PFSK-1 (cell line): ENCODE measurements around the gene MYOZ3.

Experiments
- FOXP2 ChIP-seq: optimal IDR thresholded peaks from 2 replicates; pipeline ENCODE3; 2011; ENCODE audit warnings: borderline replicate concordance, control low read depth, inconsistent platforms; ENCODE audit not compliant: insufficient read depth; ENCODE audit errors: extremely low read length, extremely low read depth
- POLR2AphosphoS5 ChIP-seq: IDR thresholded peaks from 2 replicates; pipeline ENCODE4 v1.6.1; 2012; ENCODE audit warnings: low read depth, mild to moderate bottlenecking, control low read depth, low read length, moderate library complexity
- SIN3A ChIP-seq: IDR thresholded peaks from 2 replicates; pipeline ENCODE4 v1.6.1; 2012; ENCODE audit warnings: mild to moderate bottlenecking, low read length, moderate library complexity, borderline replicate concordance; ENCODE audit not compliant: insufficient read depth
- TAF1 ChIP-seq: IDR thresholded peaks from 2 replicates; pipeline ENCODE4 v1.6.1; 2012; ENCODE audit warnings: low read length, control low read depth, borderline replicate concordance; ENCODE audit not compliant: insufficient read depth
- TF ChIP-seq, protein P1 (sequence below), 2 experiments: IDR thresholded peaks; 2 replicates each; pipeline versions ENCODE4 v1.6.1 to v1.8.0; 2011 to 2012; ENCODE audit warnings: low read depth in 2 of 2, low read length in 2 of 2, control low read depth in 1 of 2, inconsistent platforms in 1 of 2, mild to moderate bottlenecking in 1 of 2, moderate library complexity in 1 of 2; ENCODE audit not compliant: insufficient read depth in 1 of 2

The MYOZ3 gene

DNA sequence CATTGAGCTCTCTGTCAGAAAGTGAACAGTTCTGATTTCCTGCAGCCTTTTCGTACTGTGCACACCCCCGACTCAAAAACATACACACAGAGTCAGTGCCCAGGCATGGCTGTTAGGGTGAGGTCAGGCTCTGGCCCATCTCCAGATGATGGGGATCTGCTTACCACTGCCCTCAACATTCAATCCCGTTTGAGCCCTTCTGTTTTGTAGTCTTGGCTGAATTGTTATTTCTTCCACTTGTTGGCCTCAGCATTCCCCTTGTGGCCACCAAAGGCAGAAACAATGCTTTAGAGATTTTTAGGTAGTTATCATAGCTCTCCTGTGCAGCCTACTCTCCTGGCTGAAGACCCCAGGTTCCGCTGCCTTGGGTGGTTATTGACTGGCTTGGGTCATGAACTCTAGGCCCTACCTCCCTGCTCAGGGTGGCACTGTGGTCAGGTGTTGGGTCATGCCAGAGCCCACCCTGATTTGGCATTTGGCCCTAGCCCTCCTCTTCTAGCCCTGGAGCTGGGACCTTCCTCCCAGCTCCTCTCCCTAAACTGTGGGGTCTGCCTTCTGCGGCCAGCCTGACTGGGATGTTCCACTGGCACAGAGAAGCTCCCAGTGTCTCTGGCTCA lies 7.8 kb upstream of the MYOZ3 start:
- TF ChIP-seq FOXP2 (no peak), POLR2AphosphoS5 (no peak), TAF1 (no peak), SIN3A (no peak)
- TF ChIP-seq, protein P1, sequence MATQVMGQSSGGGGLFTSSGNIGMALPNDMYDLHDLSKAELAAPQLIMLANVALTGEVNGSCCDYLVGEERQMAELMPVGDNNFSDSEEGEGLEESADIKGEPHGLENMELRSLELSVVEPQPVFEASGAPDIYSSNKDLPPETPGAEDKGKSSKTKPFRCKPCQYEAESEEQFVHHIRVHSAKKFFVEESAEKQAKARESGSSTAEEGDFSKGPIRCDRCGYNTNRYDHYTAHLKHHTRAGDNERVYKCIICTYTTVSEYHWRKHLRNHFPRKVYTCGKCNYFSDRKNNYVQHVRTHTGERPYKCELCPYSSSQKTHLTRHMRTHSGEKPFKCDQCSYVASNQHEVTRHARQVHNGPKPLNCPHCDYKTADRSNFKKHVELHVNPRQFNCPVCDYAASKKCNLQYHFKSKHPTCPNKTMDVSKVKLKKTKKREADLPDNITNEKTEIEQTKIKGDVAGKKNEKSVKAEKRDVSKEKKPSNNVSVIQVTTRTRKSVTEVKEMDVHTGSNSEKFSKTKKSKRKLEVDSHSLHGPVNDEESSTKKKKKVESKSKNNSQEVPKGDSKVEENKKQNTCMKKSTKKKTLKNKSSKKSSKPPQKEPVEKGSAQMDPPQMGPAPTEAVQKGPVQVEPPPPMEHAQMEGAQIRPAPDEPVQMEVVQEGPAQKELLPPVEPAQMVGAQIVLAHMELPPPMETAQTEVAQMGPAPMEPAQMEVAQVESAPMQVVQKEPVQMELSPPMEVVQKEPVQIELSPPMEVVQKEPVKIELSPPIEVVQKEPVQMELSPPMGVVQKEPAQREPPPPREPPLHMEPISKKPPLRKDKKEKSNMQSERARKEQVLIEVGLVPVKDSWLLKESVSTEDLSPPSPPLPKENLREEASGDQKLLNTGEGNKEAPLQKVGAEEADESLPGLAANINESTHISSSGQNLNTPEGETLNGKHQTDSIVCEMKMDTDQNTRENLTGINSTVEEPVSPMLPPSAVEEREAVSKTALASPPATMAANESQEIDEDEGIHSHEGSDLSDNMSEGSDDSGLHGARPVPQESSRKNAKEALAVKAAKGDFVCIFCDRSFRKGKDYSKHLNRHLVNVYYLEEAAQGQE (IDR thresholded peaks at IDR 0.05; ENCODE audit: insufficient read depth in 1 of 2, low read depth in 2 of 2, low read length in 2 of 2) = no peak

DNA sequence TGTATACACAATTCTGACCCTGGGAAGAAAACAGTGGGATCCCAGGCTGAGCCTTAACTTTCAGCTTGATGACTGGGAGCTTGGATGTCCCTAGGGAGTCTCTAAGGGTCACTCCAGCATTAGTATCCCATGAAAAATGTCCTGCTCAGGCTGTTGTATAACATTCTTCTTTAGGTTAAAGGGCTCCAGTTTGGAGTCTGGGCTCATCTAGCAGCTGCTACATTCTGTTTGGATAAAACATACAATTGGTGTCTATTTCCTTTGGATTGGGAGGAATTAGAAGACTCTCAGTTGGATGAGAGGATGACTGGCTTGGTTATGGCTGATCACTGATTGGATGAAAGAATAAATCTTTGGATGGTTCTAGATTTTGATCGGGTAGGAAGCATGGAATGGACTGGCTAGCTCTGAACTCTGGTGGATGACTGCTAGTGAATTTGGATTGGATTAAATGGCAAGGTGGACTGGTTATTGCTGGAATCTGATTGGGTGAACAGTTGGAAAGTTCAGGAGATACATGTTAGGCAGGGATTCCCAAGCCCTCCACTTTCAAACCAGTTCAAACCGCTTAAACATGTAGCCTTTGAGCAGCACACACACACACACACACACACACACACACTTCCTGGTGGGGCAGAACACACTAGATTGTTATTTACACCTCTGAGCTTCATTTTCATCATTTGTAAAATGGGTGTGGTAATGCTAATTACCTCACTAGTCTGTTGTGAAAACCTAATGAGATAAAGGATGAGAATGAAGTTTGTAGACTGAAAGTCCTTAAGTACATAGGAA lies 7.1 kb upstream of the MYOZ3 start:
- TF ChIP-seq FOXP2 (no peak), POLR2AphosphoS5 (no peak), TAF1 (no peak), SIN3A (no peak)
- TF ChIP-seq, protein P1 (IDR thresholded peaks at IDR 0.05; ENCODE audit: insufficient read depth in 1 of 2, low read depth in 2 of 2, low read length in 2 of 2) = no peak

DNA sequence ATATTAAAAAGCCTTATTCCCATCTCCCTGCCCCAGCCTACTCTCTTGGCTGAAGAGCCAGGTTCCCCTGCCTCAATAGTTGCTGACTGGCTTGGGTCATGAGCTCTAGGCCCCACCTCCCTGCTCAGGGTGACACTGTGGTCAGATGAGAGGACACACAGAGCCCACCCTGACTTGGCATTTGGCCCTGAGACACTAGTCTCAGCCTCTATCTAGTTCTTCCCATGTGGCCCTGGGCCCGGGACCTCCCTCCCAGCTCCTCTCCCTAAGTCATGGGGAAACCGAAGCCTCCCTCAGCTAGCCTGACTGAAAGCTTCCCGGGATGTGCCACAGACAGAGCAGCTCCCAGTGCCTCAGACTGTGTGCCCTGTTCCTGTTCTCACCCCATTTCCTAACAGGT lies 5.8 kb upstream of the MYOZ3 start:
- TF ChIP-seq FOXP2 (no peak), SIN3A (no peak), TAF1 (no peak), POLR2AphosphoS5 (no peak)
- TF ChIP-seq, protein P1 (IDR thresholded peaks at IDR 0.05; ENCODE audit: insufficient read depth in 1 of 2, low read depth in 2 of 2, low read length in 2 of 2) = no peak

DNA sequence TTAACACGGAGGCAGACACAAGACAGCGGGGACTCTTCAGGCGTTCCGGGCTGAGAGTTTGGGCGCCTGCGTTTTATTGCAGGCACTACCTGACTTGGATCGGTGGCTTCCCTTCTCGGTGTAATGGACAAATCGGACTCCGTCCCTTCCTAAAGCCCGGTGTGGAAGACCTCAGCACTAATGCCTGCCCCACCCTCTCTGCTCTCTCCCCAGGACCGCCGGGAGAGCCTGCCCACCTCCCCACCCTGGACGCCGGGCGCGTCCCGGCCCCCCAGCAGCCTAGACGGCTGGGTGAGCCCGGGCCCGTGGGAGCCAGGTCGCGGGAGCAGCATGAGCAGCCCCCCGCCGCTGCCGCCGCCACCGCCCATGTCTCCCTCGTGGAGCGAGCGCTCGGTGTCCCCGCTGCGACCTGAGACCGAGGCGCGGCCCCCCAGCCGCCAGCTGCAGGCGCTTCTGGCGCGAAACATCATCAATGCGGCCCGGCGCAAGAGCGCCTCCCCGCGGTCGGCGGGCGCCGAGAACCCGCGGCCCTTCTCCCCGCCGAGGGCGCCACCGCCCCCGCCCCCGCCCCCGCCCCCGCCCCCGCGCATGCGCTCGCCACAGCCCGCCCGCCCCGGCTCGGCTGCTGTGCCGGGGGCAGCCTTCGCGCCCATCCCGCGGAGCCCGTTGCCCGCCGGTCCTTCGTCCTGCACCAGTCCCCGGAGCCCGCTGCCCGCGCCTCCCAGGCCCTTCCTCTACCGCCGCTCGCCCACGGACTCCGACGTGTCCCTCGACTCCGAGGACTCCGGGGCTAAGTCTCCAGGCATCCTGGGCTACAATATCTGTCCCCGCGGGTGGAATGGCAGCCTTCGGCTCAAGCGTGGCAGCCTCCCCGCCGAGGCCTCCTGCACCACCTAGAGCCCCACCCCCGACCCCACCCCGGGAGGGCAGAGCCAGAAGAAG lies 4.6 kb upstream of the MYOZ3 start:
- peak; percentile 84 for TF ChIP-seq POLR2AphosphoS5
- TF ChIP-seq FOXP2 = peak; percentile 43
- TF ChIP-seq TAF1 = peak; percentile 52; the same call in 1 of the 2 replicates
- TF ChIP-seq, protein P1 (IDR thresholded peaks at IDR 0.05; ENCODE audit: insufficient read depth in 1 of 2, low read depth in 2 of 2, low read length in 2 of 2) = no peak
- TF ChIP-seq SIN3A = no peak
